D721Med (cell line): ENCODE measurements around the gene LAMTOR4.
A peak's percentile ranks its signal among the peaks of the same experiment; 100 is the strongest.
"Not testable (repeated sequence)": the region's sequence is repeated elsewhere in the genome, so short reads cannot be mapped to it uniquely, and the experiment has no call there.

Experiments
- DNase-seq: peaks from one replicate; pipeline ENCODE4 v3.0.0; 2011; ENCODE audit warnings: low spot score; ENCODE audit not compliant: insufficient read length
- FAIRE-seq: peaks from 2 replicates; lab custom pipeline; 2011; peaks lifted over from hg19 to GRCh38; lab: Jason Lieb, UNC
- CTCF ChIP-seq: IDR thresholded peaks from 2 replicates; pipeline ENCODE4 v1.5.1; 2012; ENCODE audit warnings: mild to moderate bottlenecking, control low read depth; ENCODE audit not compliant: insufficient read depth; ENCODE audit errors: missing control alignments

The LAMTOR4 gene

GRCh38 chr7:100175296-100175935 is 26.7 kb downstream of the LAMTOR4 start:
- no peak for TF ChIP-seq CTCF
- no peak for FAIRE-seq
- DNase-seq = no peak

GRCh38 chr7:100176096-100177044 is 27.7 kb downstream of the LAMTOR4 start:
- no peak for TF ChIP-seq CTCF
- DNase-seq = no peak
- no peak for FAIRE-seq

GRCh38 chr7:100177045-100178001 is 28.6 kb downstream of the LAMTOR4 start, which contains the start of the genes GPC2 and STAG3:
GPC2 (minus strand) TSS chr7:100177381; CDS start chr7:100177199, 182 bp downstream.
STAG3 (plus strand) TSS chr7:100177918; CDS start chr7:100180557, 2,639 bp downstream.
- no peak for TF ChIP-seq CTCF
- FAIRE-seq = no peak
- peak; percentile 84 for DNase-seq

GRCh38 chr7:100180084-100180483 is 31.4 kb downstream of the LAMTOR4 start:
- not testable (repeated sequence) for DNase-seq, FAIRE-seq

GRCh38 chr7:100182616-100183015 is 33.9 kb downstream of the LAMTOR4 start:
- DNase-seq, FAIRE-seq: not testable (repeated sequence)

- FAIRE-seq, DNase-seq: not testable (repeated sequence)
Observed at GRCh38 chr7:100183090-100183489, 34.4 kb downstream of the LAMTOR4 start.

- TF ChIP-seq CTCF = no peak
- DNase-seq (no peak), FAIRE-seq (peak; percentile 74)
Observed at GRCh38 chr7:100185726-100186125, 37.0 kb downstream of the LAMTOR4 start.

GRCh38 chr7:100189061-100189460 is 40.3 kb downstream of the LAMTOR4 start:
- FAIRE-seq (no peak), DNase-seq (no peak)
- no peak for TF ChIP-seq CTCF
